Activated T-cell treated with anti-CD3 and anti-CD28 coated beads for 24 hours (primary cell): Measurements from ENCODE around the gene PLVAP.
"Not testable (repeated sequence)": the region's sequence is repeated elsewhere in the genome, so short reads cannot be mapped to it uniquely, and the experiment has no call there.

Experiments
- DNase-seq: peaks from one replicate; pipeline ENCODE4 v3.0.0-alpha.2; 2020; ENCODE audit warnings: low read depth

PLVAP gene

GRCh38 chr19:17398902-17399527 is 21.9 kb upstream of the PLVAP start:
- DNase-seq = no peak

- peak; percentile 61 for DNase-seq
These were observed 17.8 kb upstream of the PLVAP start for GRCh38 chr19:17394891-17395415.

GRCh38 chr19:17393914-17394313 is 16.8 kb upstream of the PLVAP start, which contains the start of gene CCDC194:
TSS of gene CCDC194 (minus strand) at chr19:17394196. CDS start at chr19:17394158, 38 bp downstream.
- no peak for DNase-seq

GRCh38 chr19:17393002-17393401 is 15.9 kb upstream of the PLVAP start:
- no peak for DNase-seq

- no peak for DNase-seq
These were observed 14.4 kb upstream of the PLVAP start for GRCh38 chr19:17391371-17392151.

- DNase-seq = peak; percentile 88
These were observed 13.7 kb upstream of the PLVAP start for GRCh38 chr19:17390665-17391370.

- DNase-seq = no peak
These were observed 13.0 kb upstream of the PLVAP start for GRCh38 chr19:17389957-17390664.

- no peak for DNase-seq
These were observed 12.1 kb upstream of the PLVAP start for GRCh38 chr19:17389288-17389687.

GRCh38 chr19:17385878-17386611 is 8.9 kb upstream of the PLVAP start:
- peak; percentile 49 for DNase-seq

GRCh38 chr19:17380426-17381138 is 3.4 kb upstream of the PLVAP start:
- DNase-seq = no peak

- no peak for DNase-seq
These were observed 2.1 kb upstream of the PLVAP start for GRCh38 chr19:17379221-17379631.

GRCh38 chr19:17378271-17378670 is 1.1 kb upstream of the PLVAP start:
- no peak for DNase-seq

GRCh38 chr19:17370026-17370587 is 7.0 kb downstream of the PLVAP start:
- DNase-seq = no peak

- DNase-seq = no peak
These were observed 11.8 kb downstream of the PLVAP start for GRCh38 chr19:17365361-17365760.

GRCh38 chr19:17363852-17364605 is 13.1 kb downstream of the PLVAP start:
- not testable (repeated sequence) for DNase-seq

GRCh38 chr19:17359905-17360800 is 17.0 kb downstream of the PLVAP start:
- DNase-seq = no peak

GRCh38 chr19:17358395-17358794 is 18.7 kb downstream of the PLVAP start:
- no peak for DNase-seq

- no peak for DNase-seq
These were observed 19.4 kb downstream of the PLVAP start for GRCh38 chr19:17357724-17358123.
